ENCODE measurements around the gene TAMALIN.

The TAMALIN gene

DNA sequence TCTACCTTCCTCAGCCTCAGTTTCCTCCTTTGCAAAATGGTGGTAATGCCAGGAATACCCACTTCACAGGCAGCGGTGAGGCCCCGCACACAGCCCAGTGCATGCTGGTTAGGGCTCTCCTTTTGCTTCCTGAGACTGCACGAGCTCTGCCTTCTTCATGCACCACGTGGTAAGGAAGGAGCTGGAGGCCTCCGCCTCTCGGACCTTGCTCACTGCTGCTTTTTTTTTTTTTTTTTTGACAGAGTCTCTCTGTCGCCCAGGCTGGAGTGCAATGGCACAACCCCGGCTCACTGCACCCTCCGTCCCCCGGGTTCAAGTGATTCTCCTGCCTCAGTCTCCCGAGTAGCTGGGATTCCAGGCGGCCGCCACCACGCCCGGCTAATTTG lies 18.1 kb downstream of the TAMALIN start:
- no peak overlapping the region for H3K4me3 ChIP-seq (ENCODE audit: control insufficient read depth, low read depth, low read length)
- TF ChIP-seq, protein P1, sequence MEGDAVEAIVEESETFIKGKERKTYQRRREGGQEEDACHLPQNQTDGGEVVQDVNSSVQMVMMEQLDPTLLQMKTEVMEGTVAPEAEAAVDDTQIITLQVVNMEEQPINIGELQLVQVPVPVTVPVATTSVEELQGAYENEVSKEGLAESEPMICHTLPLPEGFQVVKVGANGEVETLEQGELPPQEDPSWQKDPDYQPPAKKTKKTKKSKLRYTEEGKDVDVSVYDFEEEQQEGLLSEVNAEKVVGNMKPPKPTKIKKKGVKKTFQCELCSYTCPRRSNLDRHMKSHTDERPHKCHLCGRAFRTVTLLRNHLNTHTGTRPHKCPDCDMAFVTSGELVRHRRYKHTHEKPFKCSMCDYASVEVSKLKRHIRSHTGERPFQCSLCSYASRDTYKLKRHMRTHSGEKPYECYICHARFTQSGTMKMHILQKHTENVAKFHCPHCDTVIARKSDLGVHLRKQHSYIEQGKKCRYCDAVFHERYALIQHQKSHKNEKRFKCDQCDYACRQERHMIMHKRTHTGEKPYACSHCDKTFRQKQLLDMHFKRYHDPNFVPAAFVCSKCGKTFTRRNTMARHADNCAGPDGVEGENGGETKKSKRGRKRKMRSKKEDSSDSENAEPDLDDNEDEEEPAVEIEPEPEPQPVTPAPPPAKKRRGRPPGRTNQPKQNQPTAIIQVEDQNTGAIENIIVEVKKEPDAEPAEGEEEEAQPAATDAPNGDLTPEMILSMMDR (conservative IDR thresholded peaks at IDR 0.05; ENCODE audit: control insufficient read depth, insufficient read depth, low read depth, low read length), result no peak
- no peak for DNase-seq (ENCODE audit: low read depth)

DNA sequence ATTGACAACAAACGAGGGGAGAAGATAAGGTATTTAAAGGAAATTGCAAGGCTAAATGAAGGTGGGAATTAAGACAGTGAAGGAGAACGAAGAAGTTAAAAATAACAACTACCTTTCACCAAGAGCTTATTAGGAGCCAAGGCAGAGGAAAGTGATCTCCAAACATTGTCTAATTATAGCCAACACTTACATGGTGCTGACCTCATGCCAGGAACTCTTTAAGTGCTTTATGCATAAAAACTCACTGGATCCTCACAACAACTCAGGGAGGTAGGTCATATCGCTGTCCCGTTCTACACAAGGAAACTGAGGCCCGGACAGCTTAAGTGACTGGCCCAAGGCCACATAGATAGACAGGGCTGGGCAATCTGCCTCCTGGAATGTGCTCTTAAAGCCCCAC lies 19.5 kb downstream of the TAMALIN start:
- TF ChIP-seq, protein P1 (conservative IDR thresholded peaks at IDR 0.05; ENCODE audit: control insufficient read depth, insufficient read depth, low read depth, low read length), result no peak
- no peak overlapping the region for H3K4me3 ChIP-seq (ENCODE audit: control insufficient read depth, low read depth, low read length)
- no peak for DNase-seq (ENCODE audit: low read depth)

DNA sequence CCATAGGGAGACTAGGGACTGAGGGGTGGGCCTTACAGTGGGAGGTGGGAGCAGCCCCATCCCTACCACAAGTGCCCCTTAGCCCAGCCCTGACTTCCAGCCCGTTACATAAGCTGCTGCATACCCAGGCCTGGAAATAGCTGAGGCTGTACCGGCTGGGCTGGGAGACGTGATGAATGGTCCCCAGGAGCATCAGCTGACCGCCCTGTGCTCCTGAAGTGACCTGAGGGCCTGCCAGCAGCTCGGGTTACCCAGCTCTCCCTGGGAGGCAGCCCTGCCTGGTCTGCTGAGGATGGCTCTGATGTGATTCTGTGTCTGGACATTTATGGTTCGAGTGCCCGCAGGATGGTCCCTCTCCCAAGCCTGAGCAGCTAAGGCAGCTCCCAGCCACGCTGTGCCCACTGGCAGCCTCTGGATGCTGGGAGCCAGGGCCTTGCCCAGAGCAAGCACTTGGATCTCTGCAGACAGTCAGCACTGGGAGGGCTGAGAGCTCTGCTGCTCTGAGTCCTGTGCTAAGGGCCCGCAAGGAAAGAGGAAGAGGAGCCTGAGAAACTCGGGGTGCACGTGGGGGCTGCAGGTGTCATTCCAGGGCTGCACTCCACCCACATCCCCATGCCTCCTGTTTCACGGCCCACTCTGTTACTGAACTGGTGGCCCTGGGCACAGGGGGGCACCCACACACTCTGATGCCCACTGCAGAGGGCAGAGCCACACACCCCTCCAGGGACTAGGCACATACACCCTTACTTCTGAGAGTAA lies 20.5 kb downstream of the TAMALIN start:
- H3K4me3 ChIP-seq (ENCODE audit: control insufficient read depth, low read depth, low read length), result no peak overlapping the region
- no peak for DNase-seq (ENCODE audit: low read depth)
- TF ChIP-seq, protein P1 (conservative IDR thresholded peaks at IDR 0.05; ENCODE audit: control insufficient read depth, insufficient read depth, low read depth, low read length), result no peak

DNA sequence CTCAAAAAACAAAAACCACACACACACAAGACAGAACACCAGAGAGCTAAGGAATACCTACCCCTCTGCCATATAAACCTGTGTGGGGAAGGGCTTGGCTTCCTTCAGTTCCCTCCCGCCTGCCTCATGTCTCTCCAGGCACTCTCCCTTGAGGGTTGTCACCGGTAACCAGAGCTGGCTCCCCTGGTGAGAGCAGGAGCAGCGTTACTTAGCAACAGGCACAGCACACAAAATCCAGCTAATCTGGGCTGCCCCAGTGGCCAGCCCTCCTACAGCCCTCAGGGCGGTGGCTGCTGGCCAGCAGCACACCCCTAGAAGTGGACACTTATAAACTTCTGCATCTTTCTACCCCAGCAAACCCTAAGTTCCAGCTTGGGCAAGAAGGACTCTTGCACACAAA lies 22.9 kb downstream of the TAMALIN start:
- peak; percentile 39 for DNase-seq (ENCODE audit: low read depth)
- TF ChIP-seq, protein P1 (conservative IDR thresholded peaks at IDR 0.05; ENCODE audit: control insufficient read depth, insufficient read depth, low read depth, low read length), result no peak
- no peak overlapping the region for H3K4me3 ChIP-seq (ENCODE audit: control insufficient read depth, low read depth, low read length)

GRCh38 chr12:52032446-52032803 lies 25.7 kb downstream of the TAMALIN start:
- peak; percentile 86 for DNase-seq (ENCODE audit: low read depth)
- H3K4me3 ChIP-seq (ENCODE audit: control insufficient read depth, low read depth, low read length), result peak overlapping the region; percentile 44
- TF ChIP-seq, protein P1 (conservative IDR thresholded peaks at IDR 0.05; ENCODE audit: control insufficient read depth, insufficient read depth, low read depth, low read length), result no peak

DNA sequence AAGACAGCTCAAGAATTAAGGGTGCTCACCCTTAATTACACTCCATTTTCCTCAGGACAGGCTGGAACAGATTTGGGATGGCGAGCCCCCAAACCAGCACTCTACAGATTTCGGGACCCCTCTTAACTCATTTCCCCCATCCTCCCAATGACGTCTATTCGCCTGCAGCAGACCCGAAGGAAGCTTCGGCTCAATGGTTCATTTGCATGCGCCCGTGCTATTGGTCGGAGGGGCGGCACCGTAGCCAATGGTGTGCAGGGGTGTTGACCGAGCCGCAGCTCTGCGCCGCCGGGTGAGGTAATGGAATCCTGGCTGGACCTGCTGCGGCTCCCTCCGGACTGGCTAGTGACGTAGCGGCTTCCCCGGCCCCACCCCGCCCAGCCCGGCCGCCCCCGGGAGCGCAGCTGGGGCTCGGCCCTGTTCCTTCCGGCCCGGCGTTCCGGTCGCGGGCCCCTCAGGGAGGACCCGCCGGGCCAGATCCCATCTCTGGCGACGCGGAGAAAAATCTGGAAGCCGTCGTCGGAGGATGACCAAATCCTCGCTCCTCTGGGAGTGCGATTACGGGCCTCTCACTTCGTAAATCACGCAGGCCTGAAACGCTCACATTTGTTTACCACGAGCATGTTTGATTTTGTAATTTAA lies 26.2 kb downstream of the TAMALIN start:
- DNase-seq (ENCODE audit: low read depth), result peak; percentile 95
- H3K4me3 ChIP-seq (ENCODE audit: control insufficient read depth, low read depth, low read length), result peak overlapping the region; percentile 47
- TF ChIP-seq, protein P1 (conservative IDR thresholded peaks at IDR 0.05; ENCODE audit: control insufficient read depth, insufficient read depth, low read depth, low read length), result no peak
